K562 (cell line): ENCODE measurements around the gene BTBD18. TPM values are rescaled to one million over a fixed set of nuclear protein-coding genes. Genes with fewer than 3 reads are reported as not detected.

Experiments used
- MGA ChIP-seq: fragments of 450-650 bp; IDR thresholded peaks from 2 replicates; pipeline ENCODE4 v1.6.1; 2016; ENCODE audit warnings: mild to moderate bottlenecking, moderate library complexity
- polyA plus RNA-seq, 8 experiments: library from polyadenylated mRNA; depleted of rRNA in 4 of 8; stranded (reverse) in 5 of 8; unstranded in 3 of 8; fragments of >200 nt; fragmentation: Nextera tagmentation in 2 of 8; fragmentation: Illumina TruSeq in 1 of 8; extraction: Ambion mirVana in 2 of 8; extraction: Trizol in 1 of 8; gene quantifications; 2 replicates each; pipeline versions ENCODE4 v1.2.1 to v1.2.3, GENCODE V29; 2011 to 2014; ENCODE audit warnings: inconsistent platforms in 1 of 8, missing spikeins in 1 of 8
- total RNA-seq, 7 experiments: library from RNA; depleted of rRNA in 6 of 7; stranded (reverse); fragments of >200 nt in 6 of 7; fragmentation: Illumina TruSeq in 2 of 7; extraction: Trizol in 2 of 7; gene quantifications; 2 replicates each; pipeline versions ENCODE4 v1.2.1 to v1.2.3, GENCODE V29; 2011 to 2021; ENCODE audit warnings: low replicate concordance in 1 of 7

Gene BTBD18
- total and polyA plus RNA-seq, 9 of the 15 experiments (the other 6 are each of a cell fraction or from before 2014, with no cell fraction given), result 0.06 TPM; not detected in 8

- TF ChIP-seq MGA, result no peak
Observed at GRCh38 chr11:57781529-57781943, 29.9 kb upstream of the BTBD18 start (continued).
